Stimulated activated naive CD4-positive, alpha-beta T cell treated with Interleukin-2 at 50 U/mL for 16 hours (primary cell): ENCODE results near the gene MRPL3.

ENCODE experiments used
- DNase-seq: peaks from one replicate; lab custom pipeline; 2025; lab: John Stamatoyannopoulos, UW

MRPL3 gene

GRCh38 chr3:131502530-131503319, at the start of gene MRPL3:
Gene MRPL3 (minus strand): TSS chr3:131502971. CDS start chr3:131502821, 150 bp downstream.
- DNase-seq, result peak; percentile 82

GRCh38 chr3:131551761-131552160, 49.0 kb upstream of the MRPL3 start:
- no peak for DNase-seq

GRCh38 chr3:131550562-131551465, 48.0 kb upstream of the MRPL3 start:
- DNase-seq, result no peak

DNA sequence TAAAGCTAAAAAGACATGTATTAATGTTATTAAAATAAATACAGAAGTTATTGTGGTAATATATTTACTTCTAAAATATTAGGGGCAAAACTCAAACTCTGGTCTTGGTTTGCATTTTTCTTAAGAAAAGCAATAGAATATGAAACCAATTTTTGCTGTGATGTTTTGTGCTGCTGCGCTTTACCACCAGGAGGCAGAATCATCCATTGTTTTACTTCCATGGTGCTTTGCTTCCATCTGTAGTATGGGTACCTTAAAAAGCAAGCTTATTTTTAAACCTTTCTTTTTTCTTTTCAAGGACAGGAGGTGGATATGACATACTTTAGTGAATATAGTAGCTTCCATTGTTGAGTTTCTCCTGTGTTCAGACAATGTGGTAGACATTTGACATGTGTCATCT, 46.6 kb upstream of the MRPL3 start:
- DNase-seq, result no peak

- DNase-seq, result no peak
These were observed 44.8 kb upstream of the MRPL3 start for GRCh38 chr3:131547585-131547984.

GRCh38 chr3:131546441-131546840, 43.7 kb upstream of the MRPL3 start:
- DNase-seq, result no peak

DNA sequence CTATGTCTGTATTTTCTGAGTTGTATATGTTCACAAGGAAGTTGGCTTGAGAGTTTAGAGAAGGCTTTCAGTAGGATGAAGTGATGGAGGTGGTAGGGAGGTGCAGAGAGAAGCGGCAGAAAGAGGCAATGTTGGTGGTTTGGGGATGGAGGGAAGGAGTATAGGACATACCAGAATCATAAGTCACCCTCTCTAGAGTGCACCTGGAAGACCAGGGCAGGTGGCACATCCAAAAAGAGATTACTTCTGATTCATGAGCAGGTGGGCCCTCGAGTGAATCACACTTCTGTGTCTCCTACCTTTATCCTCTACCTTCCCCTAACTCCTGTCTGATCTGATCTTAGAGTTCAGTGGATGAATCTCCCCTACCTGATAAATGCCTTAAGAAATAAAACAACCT, 41.8 kb upstream of the MRPL3 start:
- DNase-seq, result no peak

DNA sequence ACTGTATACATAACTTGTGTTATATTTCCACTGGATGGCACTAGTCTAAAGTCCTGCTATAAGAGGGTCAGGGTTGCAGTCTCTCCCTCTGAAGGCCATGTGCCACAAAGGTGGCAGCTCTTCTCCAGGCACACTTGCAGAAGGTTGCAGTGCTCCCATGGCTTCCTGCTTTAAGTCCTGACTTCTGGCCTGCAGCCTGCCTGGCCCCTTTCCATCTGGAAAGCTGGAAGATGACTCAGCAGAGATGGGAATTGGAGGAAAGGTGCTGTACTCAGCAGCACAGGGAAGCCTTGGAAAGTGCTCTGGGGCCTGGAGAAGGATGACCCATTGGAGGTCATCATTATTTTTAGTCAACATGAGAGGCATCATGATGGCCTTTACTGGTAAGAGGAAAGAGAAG, 40.9 kb upstream of the MRPL3 start:
- no peak for DNase-seq

- no peak for DNase-seq
These were observed 38.5 kb upstream of the MRPL3 start for GRCh38 chr3:131541288-131541687.

DNA sequence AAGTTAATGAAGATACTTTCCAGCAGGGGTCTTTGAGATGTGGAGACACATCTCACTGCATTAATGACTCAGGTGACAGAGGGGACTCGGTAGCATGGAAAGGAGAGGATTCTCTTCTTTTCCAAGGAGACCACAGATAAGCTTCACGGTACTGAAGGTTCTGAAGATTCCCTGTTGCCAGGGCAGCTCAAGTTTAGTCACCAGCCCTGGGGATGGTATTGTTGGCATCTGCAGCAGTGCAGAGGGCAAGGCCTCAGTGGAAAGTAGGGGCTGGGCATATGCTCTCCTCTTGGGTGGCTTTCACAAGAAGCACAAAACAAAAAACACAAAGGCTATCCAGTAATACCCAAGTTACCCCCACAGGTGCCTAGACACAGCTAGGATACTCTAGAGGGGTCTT, 38.0 kb upstream of the MRPL3 start:
- DNase-seq, result no peak

GRCh38 chr3:131540143-131540542, 37.4 kb upstream of the MRPL3 start:
- no peak for DNase-seq

DNA sequence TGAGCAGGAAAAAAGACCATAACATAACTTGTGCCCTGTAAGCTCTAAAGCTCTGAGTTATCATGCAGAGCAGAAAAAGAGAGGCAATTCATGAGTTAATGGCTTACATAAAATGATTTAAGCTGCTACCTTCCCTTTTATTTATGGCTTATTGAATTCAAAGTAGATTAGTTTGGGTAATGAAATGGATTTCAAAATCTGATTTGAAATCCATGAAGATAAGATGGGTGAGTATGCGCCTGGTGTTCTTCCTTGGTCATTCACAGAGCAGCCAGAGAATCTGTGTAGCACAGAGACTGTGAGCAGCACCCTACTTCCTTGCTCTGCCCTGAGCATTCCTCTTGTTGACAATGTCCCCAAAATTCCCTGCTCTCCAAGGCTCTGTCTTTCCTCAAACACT, 36.2 kb upstream of the MRPL3 start:
- no peak for DNase-seq

DNA sequence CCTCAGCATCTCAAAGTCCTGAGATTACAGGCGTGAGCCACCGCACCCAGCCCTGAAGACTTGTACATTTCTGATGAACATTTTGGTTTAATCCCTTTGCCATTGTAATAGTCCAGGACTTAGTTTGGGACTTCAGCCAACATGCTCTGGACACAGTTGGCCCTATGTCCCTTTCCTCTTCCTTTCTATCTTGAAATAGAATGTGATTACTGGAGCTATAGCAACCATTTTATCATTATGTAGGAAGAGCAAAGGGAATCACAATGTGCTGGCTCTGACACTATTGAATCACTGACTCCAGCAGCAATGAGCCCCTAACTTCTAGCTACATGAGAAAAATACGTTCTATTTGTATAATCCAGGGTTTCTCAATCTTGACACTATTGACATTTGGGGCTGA, 34.8 kb upstream of the MRPL3 start:
- no peak for DNase-seq

DNA sequence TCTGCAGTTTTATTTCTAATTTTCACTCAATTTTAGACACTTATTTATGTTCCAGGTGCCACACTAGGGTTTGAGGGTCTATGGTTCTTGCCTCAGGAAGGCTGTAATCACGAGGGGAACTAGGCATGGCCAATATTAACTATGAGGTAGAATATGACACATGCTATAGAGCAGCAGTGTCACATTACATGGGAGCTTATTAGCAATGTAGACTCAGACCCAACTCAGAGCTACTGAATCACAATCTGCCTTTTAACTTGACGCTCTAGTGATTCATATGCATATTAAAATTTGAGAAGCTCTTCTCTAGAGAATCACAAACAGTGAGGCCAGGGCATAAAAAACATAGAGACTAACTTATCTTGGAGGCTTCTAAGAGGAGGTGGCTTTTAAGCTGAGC, 32.8 kb upstream of the MRPL3 start:
- DNase-seq, result no peak

- DNase-seq, result no peak
These were observed 32.4 kb upstream of the MRPL3 start for GRCh38 chr3:131535131-131535530.

DNA sequence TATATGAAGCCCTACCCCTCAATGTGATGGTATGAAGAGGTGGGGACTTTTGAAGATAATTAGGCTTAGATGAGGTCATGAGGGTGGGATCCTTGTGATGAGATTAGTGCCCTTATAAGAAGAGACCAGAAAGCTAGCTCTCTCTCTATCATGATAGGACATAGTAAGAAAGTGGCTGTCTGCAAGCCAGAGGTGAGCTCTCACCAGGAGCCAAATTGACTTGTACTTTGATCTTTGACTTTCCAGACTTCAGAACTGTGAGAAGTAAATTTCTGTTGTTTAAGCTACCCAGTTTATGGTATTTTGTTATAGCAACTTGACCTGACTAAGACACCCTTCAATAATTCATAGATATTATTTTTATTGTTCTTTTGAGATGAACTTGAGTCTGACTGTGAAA, 29.9 kb upstream of the MRPL3 start:
- no peak for DNase-seq

DNA sequence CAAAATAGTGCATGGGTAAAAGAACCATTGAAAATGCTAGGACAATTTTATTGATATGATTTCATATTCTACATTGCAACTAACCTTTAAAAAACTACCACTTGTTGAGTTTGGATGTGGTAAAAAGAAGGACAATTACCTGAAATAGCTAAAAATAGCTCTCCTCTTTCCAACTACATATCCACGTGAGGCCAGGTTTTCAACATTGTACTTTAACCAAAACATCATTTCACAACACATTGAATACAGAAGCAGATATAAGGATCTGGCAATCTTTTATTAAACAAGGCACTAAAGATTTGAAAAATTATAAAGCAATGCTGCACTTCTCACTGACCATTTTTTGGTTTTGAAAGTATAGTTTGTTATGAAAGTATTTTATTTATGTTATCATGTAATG, 28.1 kb upstream of the MRPL3 start:
- DNase-seq, result no peak

DNA sequence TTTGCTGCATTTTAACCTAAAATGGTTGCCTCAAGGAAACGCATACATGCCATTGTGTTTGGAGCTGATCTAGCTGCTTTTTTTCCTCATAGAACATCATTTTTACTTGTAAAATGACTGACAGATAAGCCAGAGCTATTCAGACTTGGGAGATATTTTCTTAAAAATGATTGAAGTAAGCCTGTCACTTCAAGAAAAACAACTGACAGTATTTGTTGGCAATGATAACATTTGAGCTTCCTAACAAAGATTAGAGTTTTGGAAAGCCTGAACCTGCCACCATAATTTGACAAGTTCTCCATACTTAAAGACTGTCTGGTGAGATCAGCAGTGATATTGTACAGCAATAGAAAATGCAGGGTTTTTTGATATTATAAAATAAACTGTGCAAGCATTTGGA, 27.6 kb upstream of the MRPL3 start:
- DNase-seq, result no peak

GRCh38 chr3:131526801-131527347, 24.1 kb upstream of the MRPL3 start:
- DNase-seq, result no peak

DNA sequence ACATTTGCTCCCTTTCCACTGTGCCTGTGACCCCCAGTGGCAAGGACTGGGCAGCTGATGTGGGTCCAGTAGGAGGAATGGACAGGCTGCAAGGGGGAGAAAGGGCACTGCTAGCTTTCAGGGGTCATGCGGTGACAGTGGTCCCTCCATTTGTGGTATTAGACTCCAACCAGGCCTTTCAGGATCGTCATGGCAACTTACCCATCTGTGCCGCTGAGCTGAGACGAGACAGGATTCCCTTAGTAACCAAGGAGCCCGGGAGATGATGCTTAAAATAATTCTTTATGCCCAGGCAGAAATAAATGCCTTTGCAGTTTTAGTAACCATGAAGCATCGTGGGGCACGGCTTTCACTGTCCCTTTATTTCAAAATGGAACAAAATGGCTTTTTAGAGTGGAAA, 15.9 kb upstream of the MRPL3 start:
- DNase-seq, result no peak

- DNase-seq, result no peak
These were observed 2.6 kb upstream of the MRPL3 start for GRCh38 chr3:131505421-131505820.

DNA sequence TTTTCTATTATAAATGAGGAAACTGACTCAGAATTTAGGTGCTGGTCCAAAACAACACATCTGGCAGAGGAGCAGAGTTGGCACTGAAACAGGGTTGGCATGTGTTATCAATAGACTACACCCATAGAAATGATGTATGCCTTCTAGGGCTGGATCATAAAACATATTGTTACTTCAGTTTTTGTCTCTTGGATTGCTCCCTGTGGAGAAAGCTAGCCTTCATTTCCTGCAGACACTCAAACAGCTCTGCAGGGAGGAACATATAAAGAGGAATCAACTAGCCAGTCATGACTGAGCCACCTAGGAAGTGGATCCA, 507 bp upstream of the MRPL3 start:
- DNase-seq, result no peak

DNA sequence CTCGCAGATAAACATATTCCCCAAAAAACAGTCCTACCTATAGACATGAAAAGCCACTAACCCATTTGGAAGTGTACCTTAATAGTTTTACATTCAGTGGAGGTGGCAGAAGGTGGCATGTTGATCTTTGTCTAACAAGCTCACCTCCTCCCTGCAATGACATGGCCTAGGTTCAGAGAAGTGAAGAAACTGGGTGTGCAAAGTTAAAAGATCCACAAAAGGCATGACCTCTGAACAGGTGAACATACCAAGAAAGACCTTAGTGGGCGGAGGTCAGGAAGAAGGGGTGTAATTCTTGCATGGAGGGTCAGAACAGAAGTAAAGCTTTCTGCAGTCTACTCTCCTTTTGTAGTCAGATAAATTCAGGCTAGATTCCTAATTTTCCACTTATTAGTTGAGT, 822 bp downstream of the MRPL3 start:
- DNase-seq, result no peak
